NCI-H1436 treated with DMSO at 0.1 percent for 48 hours (cell line): ENCODE data around the gene SH3BP5.

ENCODE experiments used
- DNase-seq: peaks from one replicate; lab custom pipeline; 2025; lab: John Stamatoyannopoulos, UW

The SH3BP5 gene

GRCh38 chr3:15325228-15325627 is 7.2 kb downstream of the SH3BP5 start:
- DNase-seq: no peak

- DNase-seq: no peak
These were observed 8.0 kb downstream of the SH3BP5 start for GRCh38 chr3:15324379-15324808.

GRCh38 chr3:15323063-15323462 is 9.3 kb downstream of the SH3BP5 start:
- DNase-seq: no peak

DNA sequence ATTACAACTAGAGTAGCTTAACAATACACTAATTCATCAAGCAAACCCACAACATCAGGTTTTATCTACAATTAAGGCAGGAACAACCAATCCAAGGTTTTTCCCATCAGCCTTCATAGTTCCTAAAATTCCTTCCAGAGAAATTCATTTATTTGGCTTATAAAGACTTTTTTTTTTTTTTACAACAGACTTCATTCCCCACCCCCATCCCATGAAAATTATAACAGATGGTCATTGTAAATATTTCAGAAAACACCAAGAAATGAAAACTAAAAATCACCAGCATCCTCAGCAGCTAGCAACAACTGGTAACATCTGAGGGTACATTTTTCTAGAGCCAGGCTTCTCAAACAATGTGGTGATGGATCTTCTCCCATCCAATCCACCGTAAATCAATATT is 11.0 kb downstream of the SH3BP5 start:
- no peak for DNase-seq

DNA sequence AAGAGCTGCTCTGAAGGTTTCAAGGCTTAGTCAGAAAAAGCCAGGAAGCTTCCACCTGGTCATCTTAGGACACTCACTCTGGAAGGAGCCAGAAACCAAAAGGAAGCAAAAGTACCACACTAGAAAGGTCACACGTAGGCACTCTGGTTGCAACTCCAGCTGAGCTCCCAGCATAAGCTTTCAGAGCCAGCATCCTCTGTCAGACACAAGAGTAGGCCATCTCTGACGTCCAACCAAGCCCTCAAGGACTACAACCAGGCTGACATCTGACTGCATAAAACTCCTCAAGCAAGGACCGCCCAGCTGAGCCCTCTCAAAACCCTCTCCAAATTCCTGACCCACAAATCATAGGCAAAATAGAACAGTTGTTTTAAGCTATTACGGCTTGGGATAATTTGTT is 12.8 kb downstream of the SH3BP5 start:
- no peak for DNase-seq

- no peak for DNase-seq
These were observed 13.2 kb downstream of the SH3BP5 start for GRCh38 chr3:15319136-15319535.

DNA sequence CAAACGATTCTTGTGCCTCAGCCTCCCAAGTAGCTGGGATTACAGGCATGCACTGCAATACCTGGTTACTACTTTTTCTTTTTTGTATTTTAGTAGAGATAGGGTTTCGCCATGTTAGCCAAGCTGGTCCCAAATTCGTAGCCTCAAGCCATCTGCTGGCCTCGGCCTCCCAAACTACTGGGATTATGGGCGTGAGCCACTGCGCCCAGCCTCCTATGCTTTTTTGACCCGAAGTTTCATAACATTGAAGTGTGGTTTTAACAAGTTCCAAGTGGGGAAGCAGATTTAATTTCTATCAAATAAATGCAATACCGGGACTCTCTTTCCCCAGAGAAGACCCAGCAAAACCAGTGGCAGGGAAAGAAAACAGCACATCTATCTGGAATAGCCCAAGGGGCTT is 13.7 kb downstream of the SH3BP5 start:
- DNase-seq: no peak

- no peak for DNase-seq
These were observed 15.4 kb downstream of the SH3BP5 start for GRCh38 chr3:15316998-15317435.

DNA sequence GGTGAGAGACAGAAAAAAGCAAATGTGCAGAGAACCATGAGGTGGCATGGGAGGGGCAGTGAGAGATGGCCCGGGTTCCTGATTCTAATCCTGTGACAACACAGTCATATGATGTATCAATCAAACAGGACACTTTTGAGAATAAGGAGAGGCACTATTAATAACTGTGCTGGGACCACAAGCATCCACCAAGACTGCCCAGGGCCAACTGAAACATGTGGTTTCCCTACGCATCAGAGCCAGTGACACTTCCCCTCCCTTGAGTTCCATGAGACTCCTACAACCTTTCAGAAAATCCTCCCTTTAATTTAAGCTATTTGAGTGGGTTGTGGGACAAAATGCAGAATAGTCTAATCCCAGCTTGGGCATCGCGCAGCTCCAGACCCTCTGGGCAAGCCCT is 17.4 kb downstream of the SH3BP5 start:
- no peak for DNase-seq

GRCh38 chr3:15314276-15314675 is 18.1 kb downstream of the SH3BP5 start:
- DNase-seq: no peak

- no peak for DNase-seq
These were observed 18.9 kb downstream of the SH3BP5 start for GRCh38 chr3:15313461-15313860.

DNA sequence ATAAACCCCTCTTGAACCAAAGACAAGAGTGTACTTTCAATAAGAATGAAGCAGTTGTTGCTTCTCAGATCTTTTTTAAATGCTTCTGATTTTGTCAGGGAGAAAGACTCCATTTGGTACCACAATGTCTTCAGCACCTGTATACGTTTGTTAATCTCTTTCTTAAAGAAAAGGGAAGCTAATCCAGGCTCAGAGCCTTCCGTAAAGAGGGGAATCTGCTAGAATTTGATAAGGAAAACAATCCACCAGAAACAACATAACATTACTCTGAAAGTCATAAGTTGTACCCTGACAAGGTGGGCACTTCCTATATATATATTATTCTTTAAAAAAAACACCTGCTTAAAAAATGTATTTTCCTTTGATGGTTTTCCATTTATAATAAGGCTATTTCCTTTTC is 19.8 kb downstream of the SH3BP5 start:
- no peak for DNase-seq

DNA sequence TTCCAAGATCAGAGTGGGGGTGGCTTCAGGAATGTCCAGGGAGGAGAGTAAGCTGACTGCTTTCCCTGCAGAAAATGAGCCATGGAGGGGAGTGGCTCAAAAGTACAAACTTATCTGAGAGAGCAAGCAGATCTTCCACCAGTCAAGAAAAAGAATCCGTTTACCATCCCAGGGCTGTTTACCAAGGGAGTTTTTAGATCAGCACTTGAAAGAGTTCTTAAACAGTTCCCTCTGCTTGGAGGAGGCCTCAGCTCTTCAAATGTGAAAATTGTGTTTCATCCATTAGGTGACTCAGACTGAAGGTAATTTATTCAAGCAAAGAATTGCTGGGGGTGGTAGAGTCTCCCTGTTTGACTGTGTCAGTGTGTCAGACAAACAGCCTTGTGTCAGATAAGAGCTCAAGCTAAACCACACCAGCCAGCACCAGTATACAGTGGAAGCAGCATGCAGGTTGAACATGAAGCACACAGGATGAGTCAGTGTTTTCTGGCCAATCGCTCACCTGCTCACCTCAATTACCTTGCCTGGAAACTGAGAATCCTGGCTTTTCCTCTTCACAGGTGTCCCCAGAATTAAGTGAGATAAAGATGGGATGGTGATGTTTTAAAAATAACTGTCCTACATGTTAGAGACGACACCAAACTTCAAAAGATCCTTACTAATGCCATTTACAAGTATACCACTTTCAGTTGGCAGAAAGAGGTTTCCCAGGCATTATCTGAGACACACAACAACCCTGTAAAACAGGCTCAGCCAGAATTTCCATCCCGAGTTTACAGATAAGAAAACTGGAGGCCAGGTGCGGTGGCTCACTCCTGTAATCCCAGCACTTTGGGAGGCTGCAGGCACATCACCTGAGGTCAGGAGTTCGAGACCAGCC is 21.7 kb downstream of the SH3BP5 start:
- no peak for DNase-seq

DNA sequence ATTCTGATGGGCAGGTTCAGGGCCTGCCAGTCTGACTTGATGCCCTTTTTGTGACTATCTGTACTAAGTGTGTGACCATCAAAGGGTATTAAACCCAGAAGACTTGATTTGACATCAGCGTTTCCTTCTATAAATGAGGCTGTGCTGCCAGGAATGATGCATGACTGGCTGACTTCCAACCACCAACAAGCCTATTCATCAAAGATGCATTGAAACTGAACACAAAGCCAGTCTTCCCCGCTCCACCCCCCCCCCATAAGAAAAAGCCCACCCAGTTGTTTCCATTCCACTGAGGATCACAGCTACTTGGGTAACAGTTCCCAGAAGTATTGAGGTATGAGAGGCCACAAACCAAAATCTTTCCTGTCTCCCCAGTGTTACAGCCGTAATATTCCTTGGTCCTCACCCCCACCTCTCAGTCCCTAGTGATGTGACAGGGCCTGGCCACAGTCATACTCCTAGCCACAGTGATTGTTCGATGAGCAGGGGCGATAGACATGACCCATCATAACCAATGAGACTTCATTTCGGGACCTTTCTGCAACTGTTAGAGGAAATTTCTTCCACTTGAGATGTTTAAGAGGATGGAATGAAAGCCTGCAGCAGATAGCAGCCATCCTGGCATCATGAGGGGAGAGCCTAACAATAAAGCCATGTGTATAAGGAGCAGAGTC is 22.6 kb downstream of the SH3BP5 start:
- DNase-seq: no peak

GRCh38 chr3:15307580-15307979 is 24.8 kb downstream of the SH3BP5 start:
- no peak for DNase-seq

GRCh38 chr3:15306979-15307359 is 25.4 kb downstream of the SH3BP5 start:
- DNase-seq: no peak

DNA sequence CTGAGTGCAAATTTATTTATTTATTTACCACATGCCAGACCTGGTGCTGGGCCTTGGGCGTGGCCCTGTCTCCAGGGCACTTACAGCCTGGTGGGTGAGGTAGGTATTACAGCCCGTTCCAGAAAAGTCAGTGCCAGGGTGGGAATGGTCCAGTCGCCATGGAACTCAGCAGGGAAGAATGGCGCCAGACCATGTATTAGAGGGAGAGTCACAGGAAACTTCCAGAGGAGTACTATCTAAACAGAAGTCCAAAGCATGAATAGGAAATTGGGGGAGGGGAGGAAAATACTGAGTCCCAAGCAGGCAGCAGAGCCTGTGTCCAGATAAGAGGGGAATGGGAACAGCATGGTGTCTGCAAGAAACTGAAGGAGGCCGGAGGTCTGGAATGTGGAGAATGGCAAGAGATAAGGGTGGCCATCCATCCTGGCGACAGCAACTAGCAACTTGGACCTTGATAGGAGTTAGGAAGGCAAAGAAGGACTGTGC is 27.0 kb downstream of the SH3BP5 start:
- no peak for DNase-seq

GRCh38 chr3:15303728-15304127 is 28.7 kb downstream of the SH3BP5 start:
- DNase-seq: no peak

- DNase-seq: no peak
These were observed 29.2 kb downstream of the SH3BP5 start for GRCh38 chr3:15303216-15303615.

- no peak for DNase-seq
These were observed 30.6 kb downstream of the SH3BP5 start for GRCh38 chr3:15301761-15302160.

GRCh38 chr3:15300323-15301078 is 31.9 kb downstream of the SH3BP5 start:
- no peak for DNase-seq

- no peak for DNase-seq
These were observed 33.4 kb downstream of the SH3BP5 start for GRCh38 chr3:15299036-15299435.

- no peak for DNase-seq
These were observed 33.9 kb downstream of the SH3BP5 start for GRCh38 chr3:15298504-15298903.
